GM21360 (cell line): ENCODE results near the gene GAB2.

ENCODE experiments used
- ATAC-seq: cut with Tn5 transposase; IDR thresholded peaks from one replicate; pipeline ENCODE4 v1.9.1; 2021; ENCODE audit warnings: mild to moderate bottlenecking, moderate library complexity; ENCODE audit not compliant: unreplicated experiment

GAB2 gene

DNA sequence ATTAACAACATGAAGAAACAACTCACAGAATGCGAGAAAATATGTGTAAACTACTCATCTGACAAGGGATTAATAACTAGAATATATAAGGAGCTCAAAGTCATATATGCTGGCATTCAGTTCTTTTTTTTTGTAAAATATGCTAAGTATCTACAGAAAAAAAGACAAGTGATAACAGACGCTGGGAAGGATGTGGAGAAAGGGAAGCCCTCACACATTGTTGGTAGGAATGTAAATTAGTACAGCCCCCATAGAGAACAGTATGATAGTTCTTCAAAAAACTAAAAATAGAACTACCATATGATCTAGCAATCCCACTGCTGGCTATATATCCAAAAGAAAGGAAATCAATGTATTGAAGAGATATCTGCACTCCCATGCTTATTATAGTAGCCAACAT, 13.8 kb downstream of the GAB2 start:
- no peak for ATAC-seq

DNA sequence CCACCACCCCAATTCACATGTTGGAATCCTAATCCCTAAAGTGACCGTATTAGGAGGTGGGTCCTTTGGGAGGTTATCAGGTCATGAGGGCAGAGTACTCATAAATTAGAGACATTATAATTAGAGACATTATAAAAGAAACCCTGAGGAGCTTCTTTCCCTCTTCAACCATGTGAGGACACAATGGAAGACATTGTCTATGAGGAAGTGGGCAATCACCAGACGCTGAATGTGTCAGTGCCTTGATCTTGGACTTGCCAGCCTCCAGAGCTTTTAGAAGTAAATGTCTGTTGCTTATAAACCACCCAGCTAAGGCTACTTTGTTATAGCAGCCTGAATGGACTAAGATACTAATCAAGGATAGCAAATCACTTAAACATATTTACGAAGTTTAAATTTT, 14.8 kb downstream of the GAB2 start:
- no peak for ATAC-seq

DNA sequence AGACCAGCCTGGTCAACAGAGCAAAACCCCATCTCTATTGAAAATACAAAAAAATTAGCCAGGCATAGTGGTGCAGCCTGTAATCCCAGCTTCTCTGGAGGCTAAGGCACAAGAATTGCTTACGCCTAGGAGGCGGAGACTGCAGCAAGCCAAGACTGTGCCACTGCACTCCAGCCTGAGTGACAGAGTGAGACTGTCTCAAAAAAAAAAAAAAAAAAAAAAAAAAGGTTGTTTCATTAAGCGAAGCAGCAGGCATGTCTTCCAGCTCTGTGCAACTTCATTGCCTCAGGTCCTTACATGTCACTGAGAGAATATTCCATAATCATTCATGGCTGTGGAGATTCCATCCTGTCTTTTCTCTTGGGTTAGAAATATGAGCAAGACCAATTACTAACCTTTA, 16.9 kb downstream of the GAB2 start:
- no peak for ATAC-seq

DNA sequence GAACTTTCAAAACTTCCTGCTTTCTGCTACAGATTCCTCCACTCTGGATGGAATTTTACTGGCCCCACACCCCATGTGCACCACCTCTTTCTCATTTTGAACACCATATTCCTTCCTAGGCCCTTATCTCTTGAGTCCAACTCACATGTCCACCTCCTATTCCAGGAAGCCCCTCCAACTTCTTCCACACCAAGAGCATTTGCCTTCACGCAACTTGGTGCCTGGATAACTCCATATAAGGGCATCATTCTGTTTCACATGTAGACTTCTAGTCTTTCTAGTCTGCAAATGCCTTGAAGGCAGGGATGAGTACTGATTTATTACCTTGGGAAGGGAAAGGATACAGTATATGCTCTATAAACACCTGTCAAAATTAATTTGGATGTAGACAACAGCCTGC, 17.5 kb downstream of the GAB2 start:
- no peak for ATAC-seq

DNA sequence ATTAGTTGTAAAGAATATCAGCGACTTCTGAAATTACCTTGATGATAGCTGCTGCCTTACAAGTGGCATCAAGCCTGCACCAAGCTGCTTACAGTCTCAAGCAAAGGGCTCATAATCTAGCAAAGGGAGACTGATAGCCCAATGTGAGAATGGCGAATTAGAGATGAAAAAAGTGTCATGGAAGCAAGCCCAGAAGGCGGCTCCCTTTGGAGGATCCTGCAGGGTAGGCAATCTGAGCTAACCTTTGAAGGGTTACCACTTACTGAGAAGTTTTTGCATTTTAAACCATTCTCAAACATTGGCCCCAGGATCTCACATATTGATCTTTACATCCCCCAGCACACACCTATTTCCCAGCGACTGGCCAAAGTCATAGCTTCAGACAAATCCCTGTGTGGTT, 18.5 kb downstream of the GAB2 start:
- ATAC-seq = no peak

DNA sequence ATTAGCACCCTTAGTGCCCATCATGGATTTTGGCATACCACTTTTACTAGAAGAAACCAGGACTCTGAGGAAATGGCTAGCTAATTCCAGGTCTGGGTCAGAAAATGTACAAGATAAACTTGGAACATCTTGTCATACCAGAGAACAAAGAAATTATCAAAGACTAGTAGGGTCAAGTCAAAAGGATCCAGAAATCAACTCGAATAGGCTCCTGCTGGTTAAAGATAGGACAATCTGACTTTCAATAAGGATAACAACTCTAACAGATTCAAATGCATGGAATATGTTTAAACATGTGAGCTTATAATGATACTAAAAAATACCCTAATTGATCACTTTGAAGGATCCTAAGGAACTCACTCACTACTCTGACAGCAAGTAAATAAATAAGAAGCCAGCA, 18.9 kb downstream of the GAB2 start:
- ATAC-seq = no peak

DNA sequence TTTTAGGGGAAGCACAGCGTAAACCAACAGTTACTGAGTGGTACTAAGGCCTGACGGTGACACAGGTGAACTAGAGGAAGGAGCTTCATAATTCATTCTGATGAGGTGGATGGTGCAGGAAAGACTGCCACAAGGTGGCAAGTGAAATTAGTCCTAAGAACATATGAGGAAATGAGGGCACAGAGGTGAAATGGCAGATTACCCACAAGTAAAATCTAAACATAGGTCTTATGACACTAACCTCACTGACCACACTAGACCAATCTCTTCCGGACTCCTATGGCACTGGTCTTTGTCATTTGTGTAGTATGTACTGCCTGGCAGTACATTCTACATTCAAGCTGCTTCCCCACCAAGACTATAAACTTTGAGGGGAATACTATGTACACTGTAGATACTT, 20.2 kb downstream of the GAB2 start:
- no peak for ATAC-seq

DNA sequence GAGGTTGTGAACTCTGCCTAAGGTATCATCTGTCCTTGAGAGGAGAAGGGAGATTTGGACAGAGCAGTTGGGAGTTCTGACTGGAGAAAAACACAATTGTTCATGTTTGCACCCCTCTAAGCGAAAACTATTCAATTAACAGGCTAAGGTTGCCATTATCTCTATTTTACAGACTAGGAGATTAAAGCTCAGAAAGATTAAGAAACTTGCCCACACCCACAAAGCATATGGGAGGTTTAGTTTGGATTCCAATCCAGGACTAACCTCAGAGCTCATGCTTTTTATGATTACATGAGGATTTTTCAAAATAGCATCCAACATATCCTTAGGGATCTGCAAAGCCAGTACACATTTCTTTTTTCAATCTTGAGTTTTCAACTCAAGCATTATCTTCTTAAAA, 22.0 kb downstream of the GAB2 start:
- no peak for ATAC-seq

DNA sequence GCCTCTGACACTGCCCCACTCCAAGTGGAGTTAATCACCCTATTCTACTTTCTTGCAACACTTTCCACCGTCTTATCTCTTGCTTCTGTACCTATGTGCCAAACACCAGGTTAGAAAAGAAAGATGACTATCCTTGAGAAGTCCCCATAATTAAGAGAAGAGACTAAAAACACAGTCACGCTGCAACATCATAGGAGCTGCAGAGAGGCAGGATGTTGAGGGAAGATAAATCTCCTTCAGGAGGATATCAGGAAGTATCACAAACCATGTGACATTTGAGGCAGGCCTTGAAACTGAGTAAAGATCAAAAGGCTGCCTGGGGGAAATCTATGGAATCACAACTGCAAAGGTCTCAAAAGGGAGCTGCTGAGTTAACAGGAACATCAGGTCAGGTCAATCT, 24.8 kb downstream of the GAB2 start:
- no peak for ATAC-seq

DNA sequence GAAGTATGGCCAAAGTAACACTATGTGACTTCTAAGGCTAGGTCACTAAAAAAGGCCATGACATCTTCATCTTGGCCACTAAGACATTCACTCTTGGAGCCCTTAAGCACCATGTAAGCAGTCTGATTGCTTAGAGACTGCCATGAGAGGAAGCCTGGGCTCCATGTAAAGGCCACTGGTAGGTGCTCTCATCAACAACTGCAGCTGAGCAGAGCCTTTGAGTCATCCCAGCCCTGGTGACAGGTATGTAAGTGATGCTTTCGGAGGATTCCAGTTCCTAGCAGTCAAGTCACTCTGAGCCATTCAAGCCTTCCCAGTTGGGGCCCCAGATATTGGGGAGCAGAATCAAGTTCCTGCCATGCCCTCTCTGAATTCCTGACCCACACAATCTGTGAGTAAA, 26.2 kb downstream of the GAB2 start:
- ATAC-seq = no peak

DNA sequence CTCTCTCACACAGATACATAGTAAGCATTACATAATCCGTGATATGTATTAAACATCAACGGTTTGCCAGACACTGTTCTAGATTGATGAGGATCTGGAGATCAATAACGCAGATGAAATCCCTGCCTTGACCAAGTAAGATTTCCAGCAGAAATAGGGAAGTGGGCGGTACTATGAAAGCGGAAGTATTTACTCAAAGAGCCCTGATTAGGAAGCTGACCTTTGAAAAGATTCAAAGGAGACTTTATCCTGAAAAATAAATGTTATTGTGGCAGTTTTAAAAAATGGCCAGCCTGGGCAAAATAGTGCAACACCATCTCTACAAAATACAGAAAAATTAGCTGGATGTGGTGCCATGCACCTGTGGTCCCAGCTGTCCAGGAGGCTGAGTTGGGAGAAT, 26.8 kb downstream of the GAB2 start:
- no peak for ATAC-seq

DNA sequence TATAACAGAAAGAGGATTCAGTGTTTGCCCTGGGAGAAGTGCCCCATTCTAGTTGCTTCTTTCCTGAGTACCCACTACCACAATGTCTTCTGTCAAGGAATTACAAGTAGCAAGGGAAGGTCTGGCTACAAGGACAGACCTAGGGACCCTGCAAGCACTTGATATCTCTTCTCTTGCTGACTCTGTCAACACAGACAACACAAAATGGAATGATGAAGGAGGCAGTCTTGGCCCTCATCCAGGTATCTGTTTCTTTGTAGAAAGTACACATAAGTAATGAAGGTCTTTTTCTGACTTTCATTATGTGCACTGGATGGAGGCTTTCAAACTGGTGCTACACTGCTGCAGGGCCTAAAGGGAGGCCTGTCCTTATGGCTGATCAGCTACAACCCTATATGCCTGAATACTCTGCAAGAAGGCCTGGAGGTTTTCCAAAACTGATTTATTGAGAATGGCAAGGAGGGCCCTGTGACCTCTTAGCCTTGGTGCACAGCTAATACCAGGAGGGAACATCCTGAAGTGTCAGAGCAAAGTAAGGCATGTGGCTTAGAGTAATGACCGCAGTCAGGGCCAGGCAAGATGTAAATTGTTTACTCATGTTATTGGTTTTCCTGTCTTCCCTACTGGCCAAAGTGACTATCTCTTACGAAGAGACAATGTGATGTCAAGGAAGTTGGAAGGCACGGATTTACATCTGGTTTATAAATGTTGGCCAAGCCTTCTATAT, 31.2 kb downstream of the GAB2 start:
- ATAC-seq = no peak

DNA sequence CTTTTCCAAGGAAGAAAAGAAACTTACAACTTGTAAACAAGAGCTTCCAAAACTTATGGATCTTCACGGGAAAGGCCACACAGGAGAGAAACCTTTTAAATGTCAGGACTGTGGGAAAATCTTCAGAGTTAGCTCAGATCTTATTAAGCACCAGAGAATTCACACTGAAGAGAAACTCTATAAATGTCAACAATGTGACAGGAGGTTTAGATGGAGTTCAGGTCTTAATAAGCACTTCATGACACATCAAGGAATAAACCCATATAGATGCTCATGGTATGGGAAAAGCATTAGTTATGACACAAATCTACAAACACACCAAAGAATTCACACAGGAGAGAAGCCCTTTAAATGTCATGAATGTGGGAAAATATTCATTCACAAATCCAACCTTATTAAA, 32.4 kb downstream of the GAB2 start:
- ATAC-seq = no peak

DNA sequence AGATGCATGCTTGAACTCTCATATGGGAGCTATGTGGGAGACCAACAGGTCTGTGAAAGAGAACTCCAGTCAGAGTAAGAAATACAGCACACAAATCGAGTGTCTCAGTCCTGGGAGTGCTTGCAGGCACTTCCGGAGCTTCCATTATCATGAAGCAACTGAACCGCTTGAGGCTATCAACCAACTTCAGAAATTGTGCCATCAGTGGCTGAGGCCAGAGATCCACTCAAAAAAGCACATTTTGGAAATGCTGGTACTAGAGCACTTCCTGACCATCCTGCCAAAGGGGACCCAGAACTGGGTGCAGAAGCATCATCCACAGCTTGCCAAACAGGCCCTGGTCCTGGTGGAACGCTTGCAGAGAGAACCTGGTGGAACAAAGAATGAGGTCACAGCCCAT, 33.4 kb downstream of the GAB2 start:
- no peak for ATAC-seq

DNA sequence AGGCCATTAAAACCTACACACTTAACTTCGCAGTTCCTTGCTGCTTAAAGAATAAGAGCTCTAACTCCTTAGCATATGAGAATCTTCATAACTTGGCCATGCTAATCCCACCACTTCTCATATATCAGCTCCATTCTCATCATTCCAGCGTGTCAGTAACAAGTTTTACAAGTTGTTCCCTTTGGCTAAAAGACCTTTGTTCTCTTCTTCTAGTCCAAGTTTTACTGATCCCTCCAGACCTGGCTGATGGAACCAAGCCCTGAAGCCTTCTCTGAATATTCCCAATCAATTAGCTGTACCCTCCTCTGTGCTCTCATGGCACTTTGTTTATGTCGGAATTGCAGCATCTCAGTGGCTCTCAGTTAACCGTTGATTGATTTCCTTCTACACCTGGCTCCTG, 35.8 kb downstream of the GAB2 start:
- ATAC-seq = no peak

DNA sequence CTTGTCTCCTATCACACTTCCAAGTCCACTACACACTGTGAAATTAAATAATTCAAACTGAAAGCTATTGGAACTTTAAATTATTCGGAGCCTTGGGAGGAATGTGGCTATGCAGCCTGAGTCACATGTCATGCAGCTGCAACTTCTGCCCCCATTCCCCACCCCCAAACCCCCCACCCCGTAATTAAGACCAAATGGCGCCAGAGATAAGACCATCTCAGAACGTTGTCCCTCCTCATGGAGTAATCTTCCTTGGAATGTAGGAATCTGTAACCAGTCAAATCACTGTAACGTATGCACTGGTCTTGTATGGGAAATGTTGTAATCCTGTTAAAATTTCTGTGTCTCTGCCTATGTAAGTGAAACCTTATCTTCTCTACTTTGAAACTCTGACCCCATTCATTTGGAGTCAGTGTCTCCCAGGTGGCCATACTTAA, 37.0 kb downstream of the GAB2 start:
- no peak for ATAC-seq

DNA sequence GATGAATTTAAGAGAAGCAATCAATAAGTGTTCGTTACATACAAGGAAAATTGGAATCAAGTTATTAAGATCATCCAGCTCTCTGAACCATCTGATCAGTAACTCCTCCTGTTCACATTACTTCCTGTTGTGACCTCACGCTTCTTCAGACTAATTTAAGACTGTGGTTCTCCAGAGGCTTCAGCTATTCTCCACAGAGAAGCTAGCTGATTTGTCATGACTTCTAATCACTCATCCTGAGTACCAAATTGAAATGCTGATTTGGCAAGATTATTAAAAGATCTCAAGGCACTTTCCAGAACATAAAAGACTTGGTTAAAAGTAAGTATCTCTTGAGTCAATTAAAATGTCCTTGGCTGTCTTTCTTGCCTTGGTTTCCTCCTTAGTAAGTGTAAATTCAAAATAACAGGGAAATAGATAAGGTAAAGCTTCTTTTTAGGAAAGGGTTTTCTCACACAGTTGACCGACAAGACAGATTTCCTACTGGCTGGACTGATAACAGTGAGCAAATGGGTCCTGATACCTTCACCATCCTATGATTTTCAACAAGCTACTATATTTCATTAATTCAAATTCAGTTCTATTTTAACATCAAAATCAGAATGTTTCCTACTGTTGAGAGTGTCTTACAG, 38.5 kb downstream of the GAB2 start:
- no peak for ATAC-seq

DNA sequence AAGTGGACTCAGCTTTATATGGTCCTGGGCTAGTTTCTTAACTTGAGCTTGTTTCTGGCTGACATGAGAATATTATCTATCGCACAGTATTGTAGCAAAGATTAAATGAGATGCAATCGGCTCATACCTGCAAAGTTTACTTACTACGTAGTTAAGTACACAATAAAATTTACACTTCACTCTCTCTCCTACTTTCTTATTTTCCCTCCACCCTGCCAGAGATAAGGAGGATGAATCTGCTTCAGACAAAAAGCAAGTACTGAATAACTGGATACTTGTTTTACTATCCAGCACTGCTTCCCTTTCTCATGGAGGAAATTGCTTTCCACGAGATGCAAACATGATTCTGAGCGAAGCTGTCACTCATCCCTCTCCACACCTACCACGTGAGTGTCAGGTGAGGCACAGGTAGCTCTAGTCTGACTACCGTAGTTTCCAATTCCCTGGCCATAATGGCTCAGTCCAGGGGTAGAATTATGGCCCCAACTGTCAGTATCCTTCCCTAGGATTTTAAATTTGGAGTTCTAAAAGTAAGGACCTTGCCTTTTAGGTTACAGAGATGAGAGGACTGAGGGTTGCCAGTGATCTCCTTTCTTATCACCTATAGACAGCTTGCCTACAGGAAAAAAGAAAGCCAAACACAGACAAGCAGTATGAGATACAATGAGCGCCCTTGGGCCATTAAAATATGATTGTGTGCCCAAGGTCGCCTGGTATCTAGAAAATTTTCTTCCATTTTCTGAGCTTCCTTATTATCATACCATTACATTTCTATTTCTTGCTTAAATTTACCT, 39.8 kb downstream of the GAB2 start:
- ATAC-seq = no peak

DNA sequence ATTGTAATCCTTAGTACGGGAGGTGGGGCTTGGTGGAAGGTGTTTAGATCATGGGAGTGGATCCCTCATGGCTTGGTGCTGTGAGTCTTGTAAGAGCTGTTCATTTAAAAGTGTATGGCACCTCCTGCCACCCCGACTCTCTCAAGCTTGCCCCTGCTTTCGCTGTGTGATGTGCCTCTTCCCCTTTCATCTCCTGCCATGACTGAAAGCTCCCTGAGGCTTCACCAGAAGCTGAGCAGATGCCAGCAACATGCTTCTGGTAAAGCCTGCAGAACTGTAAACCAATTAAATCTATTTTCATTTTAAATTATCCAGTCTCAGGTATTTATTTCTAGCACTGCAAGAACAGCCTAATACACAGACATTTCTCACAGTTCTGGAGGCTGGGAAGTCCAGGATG, 40.8 kb downstream of the GAB2 start:
- no peak for ATAC-seq

DNA sequence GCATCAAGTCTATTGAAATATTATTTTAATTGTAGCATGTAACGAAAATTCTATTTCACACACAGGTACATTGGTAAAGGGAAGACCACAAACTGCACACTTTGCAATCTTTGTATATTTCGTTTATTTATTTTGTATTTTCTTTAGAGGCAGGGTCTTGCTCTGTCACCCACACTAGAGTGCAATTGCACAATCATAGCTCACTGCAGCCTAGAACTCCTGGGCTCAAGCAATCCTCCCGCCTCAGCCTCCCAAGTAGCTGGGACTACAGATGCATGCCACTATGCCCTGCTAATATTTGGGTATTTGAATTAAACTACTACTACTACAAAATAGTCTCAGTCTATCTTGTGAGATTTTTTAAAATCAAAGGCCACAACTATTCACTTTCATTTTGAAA, 42.7 kb downstream of the GAB2 start:
- no peak for ATAC-seq

DNA sequence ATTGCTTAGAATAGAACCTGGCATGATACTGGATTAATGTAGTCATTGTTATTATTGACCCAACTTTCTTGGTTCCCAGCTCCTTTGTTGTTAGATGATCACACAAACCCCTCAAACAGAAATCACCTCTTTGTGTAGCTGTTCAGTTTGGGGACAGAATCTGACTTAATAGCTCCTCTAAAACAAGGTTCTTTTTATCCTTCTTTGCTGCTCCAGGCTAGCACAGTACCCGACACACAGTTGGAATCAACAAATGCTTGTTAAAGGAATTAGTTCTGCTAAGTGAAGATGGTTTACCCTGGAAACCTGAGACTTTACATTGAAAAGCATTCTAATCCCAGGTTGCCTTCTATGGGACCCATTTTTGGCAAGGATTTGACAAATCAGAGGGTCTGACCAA, 43.9 kb downstream of the GAB2 start:
- ATAC-seq = no peak

DNA sequence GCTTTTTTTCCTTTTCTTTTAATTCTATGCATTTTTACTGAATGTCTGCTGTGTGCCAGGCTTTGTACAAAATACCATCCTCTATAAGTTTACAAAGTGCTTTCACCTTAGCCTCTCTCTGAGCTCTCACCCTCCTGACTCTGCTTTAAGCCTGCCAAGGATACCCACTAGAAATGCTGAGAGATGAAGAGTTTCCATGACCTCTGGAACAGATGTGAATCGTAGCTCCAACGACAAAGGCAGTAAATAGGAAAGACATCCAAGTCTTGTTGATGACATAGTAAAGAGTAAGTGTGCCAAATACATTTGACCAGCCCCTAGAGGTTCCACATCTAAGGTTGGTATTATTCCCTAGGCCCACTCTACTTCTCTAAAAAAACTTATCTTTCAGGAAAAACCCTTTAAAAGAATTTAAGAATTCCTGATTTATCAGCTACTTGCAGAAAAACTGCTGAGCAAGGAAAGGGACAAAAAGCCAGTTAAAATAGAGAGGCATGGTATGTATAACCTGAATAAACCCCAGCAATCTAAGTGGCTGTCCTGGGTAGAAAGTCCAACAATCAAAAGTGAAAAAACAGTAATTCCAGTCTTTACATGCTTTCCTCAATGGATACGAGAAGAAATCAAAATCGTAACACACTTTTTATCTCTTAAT, 45.4 kb downstream of the GAB2 start:
- no peak for ATAC-seq
